Measurements from ENCODE around the gene RSPO3.
"Not testable (repeated sequence)": the region's sequence is repeated elsewhere in the genome, so short reads cannot be mapped to it uniquely, and the experiment has no call there.

The RSPO3 gene

GRCh38 chr6:127206531-127207095, 88.1 kb downstream of the RSPO3 start:
- DNase-seq (ENCODE audit: low spot score) = no peak

DNA sequence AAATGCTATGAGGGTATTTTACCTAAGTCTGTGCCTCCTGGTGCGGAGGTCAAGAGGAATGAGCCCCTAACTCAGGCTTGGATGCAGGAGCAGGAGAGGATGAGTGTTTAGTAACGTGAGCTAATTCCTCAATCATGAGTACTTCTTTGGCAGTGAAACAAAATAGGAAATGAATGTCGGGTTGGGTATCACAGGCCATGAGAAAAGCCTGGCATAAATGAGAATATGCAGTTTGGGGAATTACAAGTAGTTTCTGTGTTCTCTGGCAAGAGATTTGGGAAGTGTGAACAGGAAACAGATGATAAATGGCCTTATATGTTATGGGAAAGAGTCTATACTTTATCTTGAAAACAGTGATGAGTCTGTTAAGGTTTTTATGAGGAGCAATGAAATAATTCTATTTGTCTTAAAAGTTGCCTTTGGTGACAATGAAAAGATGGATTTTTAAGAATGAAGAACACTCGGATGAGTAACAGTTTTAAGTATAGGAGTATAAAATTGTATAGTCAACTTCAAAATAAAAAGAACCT, 89.2 kb downstream of the RSPO3 start:
- DNase-seq (ENCODE audit: low spot score) = no peak

GRCh38 chr6:127210725-127211124, 92.3 kb downstream of the RSPO3 start:
- no peak for DNase-seq (ENCODE audit: low spot score)

GRCh38 chr6:127212376-127212775, 93.9 kb downstream of the RSPO3 start:
- no peak for DNase-seq (ENCODE audit: low spot score)

DNA sequence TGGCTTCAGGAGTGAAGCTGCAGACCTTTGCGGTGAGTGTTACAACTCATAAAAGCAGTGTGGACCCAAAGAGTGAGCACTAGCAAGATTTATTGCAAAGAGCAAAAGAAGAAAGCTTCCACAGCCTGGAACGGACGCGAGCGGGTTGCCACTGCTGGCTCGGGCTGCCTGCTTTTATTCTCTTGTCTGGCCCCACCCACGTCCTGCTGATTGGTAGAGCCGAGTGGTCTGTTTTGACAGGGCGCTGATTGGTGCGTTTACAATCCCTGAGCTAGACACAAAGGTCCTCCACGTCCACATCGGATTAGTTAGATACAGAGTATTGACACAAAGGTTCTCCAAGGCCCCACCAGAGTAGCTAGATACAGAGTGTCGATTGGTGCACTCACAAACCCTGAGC, 95.6 kb downstream of the RSPO3 start:
- DNase-seq (ENCODE audit: low spot score) = not testable (repeated sequence)

- DNase-seq (ENCODE audit: low spot score) = not testable (repeated sequence)
Observed at GRCh38 chr6:127214531-127214930, 96.1 kb downstream of the RSPO3 start.

DNA sequence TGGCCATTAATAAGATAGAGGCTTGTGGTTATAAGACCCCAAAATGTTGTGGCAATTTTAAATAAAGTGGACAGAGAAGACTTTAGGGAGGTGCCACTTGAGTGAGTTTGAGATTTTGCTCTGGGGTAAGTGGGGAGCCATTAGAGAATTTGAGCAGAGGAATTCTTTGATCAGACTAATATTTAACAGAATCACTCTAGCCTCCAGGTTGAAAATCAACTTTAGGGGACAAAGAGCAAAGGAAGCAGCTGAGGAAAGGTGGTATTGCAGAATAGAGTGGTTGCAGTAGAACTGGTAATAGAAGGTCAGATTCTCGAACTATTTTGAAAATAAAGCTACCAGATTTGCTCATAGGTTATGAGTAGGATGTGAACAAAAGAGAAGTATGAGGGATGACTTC, 97.5 kb downstream of the RSPO3 start:
- DNase-seq (ENCODE audit: low spot score) = no peak

DNA sequence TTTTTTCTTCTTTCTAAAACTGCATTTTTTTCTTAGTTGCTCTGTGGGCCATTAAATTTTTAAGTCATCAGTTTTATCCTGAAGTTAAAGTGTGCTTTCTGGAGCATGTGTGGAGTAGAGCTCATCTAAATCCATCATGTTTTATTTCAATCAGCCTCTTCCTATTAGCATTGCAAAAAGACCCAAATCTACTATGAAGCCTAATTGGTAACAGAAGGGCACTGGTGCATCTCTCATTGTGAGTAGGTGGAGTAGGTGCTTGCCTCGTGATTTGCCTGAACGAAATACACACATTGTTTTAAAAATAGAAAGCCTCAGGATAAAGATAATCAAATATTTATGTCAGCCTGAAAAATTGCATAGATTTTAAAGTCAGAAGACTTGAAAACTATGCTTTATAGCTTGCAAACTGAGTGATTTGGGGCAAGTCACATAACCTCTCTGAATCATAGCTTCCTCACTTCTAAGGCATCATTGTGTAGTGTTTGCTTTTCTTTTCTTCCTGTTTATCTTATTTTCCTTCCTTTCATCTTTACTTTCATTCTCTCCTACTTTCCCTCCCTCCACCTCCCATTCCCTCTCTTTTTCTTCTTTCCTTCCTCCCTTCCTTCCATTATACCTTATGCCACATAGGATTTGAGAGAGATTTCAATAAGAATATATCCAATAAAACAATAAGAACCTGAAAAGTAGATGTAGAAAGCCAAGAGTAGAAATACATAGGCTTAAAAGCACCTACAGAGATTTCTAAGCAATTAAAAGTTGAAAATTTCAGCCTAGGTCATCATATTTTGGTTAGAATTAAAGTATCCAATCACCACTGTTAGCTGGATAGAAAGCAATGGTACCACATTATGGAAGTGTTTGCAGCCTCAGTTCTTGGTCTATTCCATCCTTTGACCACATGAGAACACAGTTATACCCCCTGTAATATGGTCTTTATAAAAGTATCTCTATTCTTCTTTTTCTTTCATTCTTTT, 98.6 kb downstream of the RSPO3 start:
- no peak for DNase-seq (ENCODE audit: low spot score)

DNA sequence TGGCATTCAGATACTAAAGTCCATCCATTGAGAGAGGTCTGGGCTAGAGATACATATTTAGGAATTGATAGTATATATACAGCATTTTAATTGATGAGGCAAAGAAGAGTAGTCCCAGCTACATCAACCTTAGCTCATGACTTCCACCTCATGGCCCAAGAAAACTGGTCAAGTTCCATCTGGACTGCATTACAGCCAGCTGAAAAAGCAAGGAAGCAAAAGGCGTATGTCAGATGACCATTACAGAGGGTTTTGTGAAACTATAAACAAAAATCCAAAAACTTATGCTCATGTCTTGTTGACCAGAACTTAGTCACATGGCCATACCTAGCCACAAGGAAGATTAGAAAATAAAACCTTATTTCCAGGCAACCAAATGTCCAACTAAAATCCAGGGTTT, 101.4 kb downstream of the RSPO3 start:
- DNase-seq (ENCODE audit: low spot score) = no peak

- no peak for DNase-seq (ENCODE audit: low spot score)
Observed at GRCh38 chr6:127221201-127221600, 102.7 kb downstream of the RSPO3 start.

DNA sequence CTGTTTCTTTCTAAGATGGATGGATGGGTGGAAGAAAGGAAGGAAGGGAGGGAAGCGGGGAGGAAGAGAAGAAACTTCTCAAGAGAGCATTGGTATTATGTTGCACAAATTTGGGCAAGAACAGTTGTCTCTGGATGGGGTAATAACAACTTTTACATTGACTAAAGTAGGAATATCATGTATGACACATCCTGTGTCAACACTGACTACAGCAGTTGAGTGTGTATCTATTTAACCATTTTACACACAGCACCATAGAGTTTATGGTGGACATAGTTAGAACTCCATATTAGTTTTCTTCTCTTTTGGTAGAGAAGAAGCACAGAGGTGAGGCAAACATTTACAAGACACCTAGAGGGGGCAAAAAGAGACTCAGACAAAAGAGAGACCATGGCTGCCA, 103.9 kb downstream of the RSPO3 start:
- no peak for DNase-seq (ENCODE audit: low spot score)

- DNase-seq (ENCODE audit: low spot score) = no peak
Observed at GRCh38 chr6:127225497-127225896, 107.0 kb downstream of the RSPO3 start.

- DNase-seq (ENCODE audit: low spot score) = not testable (repeated sequence)
Observed at GRCh38 chr6:127233819-127234218, 115.3 kb downstream of the RSPO3 start.

DNA sequence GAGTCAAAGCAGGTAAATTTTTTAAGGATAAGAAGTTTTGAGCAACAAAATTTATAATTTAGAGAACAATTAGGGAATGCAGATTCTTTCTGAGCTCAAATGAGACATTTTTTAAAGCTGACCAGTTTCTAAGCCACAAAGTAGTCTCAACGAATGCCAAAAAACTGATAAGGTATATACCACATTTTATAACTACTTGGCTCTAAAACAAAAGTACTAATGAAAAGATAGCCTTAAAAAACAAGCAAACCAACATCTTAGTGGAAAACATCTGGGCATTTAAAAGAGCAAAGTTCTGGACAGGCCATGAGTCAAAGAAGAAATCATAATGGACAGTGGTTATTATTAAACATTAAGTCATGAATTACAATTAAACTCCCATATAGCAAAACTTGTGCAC, 125.0 kb downstream of the RSPO3 start:
- no peak for DNase-seq (ENCODE audit: low spot score)
